Endothelial cell (in vitro differentiated cells): Measurements from ENCODE around the gene CYTH3. TPM values are rescaled to one million over a fixed set of nuclear protein-coding genes. Genes with fewer than 3 reads are reported as not detected.
A peak's percentile ranks its signal among the peaks of the same experiment; 100 is the strongest.
"Not testable (repeated sequence)": the region's sequence is repeated elsewhere in the genome, so short reads cannot be mapped to it uniquely, and the experiment has no call there.

Experiments
- DNase-seq: peaks from one replicate; pipeline ENCODE4 v3.0.0; 2021; ENCODE audit warnings: low spot score
- H3K27ac Mint-ChIP-seq: one replicate; pipeline ENCODE4 v1.8.0; 2021; ENCODE audit warnings: mixed read lengths, inconsistent platforms; ENCODE audit not compliant: unreplicated experiment
- H3K27me3 Mint-ChIP-seq: one replicate; pipeline ENCODE4 v1.8.0; 2021; ENCODE audit warnings: mild to moderate bottlenecking, moderate library complexity, mixed read lengths, inconsistent platforms; ENCODE audit not compliant: unreplicated experiment
- H3K36me3 Mint-ChIP-seq: one replicate; pipeline ENCODE4 v1.8.0; 2021; ENCODE audit warnings: mild to moderate bottlenecking, low read depth, mixed read lengths, inconsistent platforms; ENCODE audit not compliant: unreplicated experiment
- H3K4me1 Mint-ChIP-seq: one replicate; pipeline ENCODE4 v1.8.0; 2021; ENCODE audit warnings: mild to moderate bottlenecking, mixed read lengths, inconsistent platforms; ENCODE audit not compliant: unreplicated experiment
- H3K4me3 Mint-ChIP-seq: one replicate; pipeline ENCODE4 v1.8.0; 2021; ENCODE audit warnings: mild to moderate bottlenecking, mixed read lengths, inconsistent platforms; ENCODE audit not compliant: unreplicated experiment
- H3K9me3 Mint-ChIP-seq: one replicate; pipeline ENCODE4 v1.8.0; 2021; ENCODE audit warnings: mixed read lengths, inconsistent platforms; ENCODE audit not compliant: unreplicated experiment
- CTCF ChIP-seq: fragments of 200-600 bp; sonication (generic); IDR thresholded peaks from one replicate; pipeline ENCODE4 v1.5.0; 2021; ENCODE audit warnings: antibody characterized with exemption; ENCODE audit not compliant: unreplicated experiment
- total RNA-seq: library from RNA; stranded (reverse); fragmentation: NEBNext Ultra II Directional; extraction: Animal tissue kit (Norgen Biotek cat#: 25700); gene quantifications from one replicate; pipeline ENCODE4 v1.2.1, GENCODE V29; 2021; ENCODE audit not compliant: unreplicated experiment

CYTH3 gene
- total RNA-seq, 1 donor from 2014 or later = 24.3 TPM

GRCh38 chr7:6290319-6290741, 17.9 kb upstream of the CYTH3 start:
- H3K27ac Mint-ChIP-seq = no peak overlapping the region
- H3K9me3 Mint-ChIP-seq = no peaks in the 10 kb centered on the region
- no peaks in the 10 kb centered on the region for H3K4me1 Mint-ChIP-seq
- DNase-seq = no peak
- H3K27me3 Mint-ChIP-seq = peaks cover 2% of the 10 kb centered on the region
- H3K36me3 Mint-ChIP-seq = no peaks in the 10 kb centered on the region
- no peak overlapping the region for H3K4me3 Mint-ChIP-seq
- no peak for TF ChIP-seq CTCF

GRCh38 chr7:6288270-6288860, 15.9 kb upstream of the CYTH3 start:
- DNase-seq = no peak
- H3K36me3 Mint-ChIP-seq = peaks cover 4% of the 10 kb centered on the region
- H3K27ac Mint-ChIP-seq = no peak overlapping the region
- H3K9me3 Mint-ChIP-seq = no peaks in the 10 kb centered on the region
- H3K27me3 Mint-ChIP-seq = peaks cover 1% of the 10 kb centered on the region
- H3K4me1 Mint-ChIP-seq = peaks cover 2% of the 10 kb centered on the region
- no peak for TF ChIP-seq CTCF
- H3K4me3 Mint-ChIP-seq = no peak overlapping the region

- Mint-ChIP-seq H3K4me3 (no peak overlapping the region), H3K36me3 (peaks cover 4% of the 10 kb centered on the region), H3K9me3 (no peaks in the 10 kb centered on the region), H3K4me1 (peaks cover 2% of the 10 kb centered on the region), H3K27ac (no peak overlapping the region), H3K27me3 (peaks cover 1% of the 10 kb centered on the region)
- TF ChIP-seq CTCF = no peak
- no peak for DNase-seq
Observed at GRCh38 chr7:6286486-6286885, 14.1 kb upstream of the CYTH3 start.

GRCh38 chr7:6284461-6285360, 12.3 kb upstream of the CYTH3 start:
- Mint-ChIP-seq H3K36me3 (peaks cover 4% of the 10 kb centered on the region), H3K27ac (no peak overlapping the region), H3K4me1 (peaks cover 2% of the 10 kb centered on the region), H3K9me3 (no peaks in the 10 kb centered on the region), H3K27me3 (peaks cover 1% of the 10 kb centered on the region), H3K4me3 (peak overlapping the region; percentile 47)
- TF ChIP-seq CTCF = no peak
- no peak for DNase-seq

- Mint-ChIP-seq H3K27me3 (peaks cover 1% of the 10 kb centered on the region), H3K4me1 (peaks cover 2% of the 10 kb centered on the region), H3K9me3 (no peaks in the 10 kb centered on the region), H3K4me3 (no peak overlapping the region), H3K27ac (no peak overlapping the region), H3K36me3 (peaks cover 4% of the 10 kb centered on the region)
- no peak for DNase-seq
- TF ChIP-seq CTCF = no peak
Observed at GRCh38 chr7:6284055-6284400, 11.6 kb upstream of the CYTH3 start.

GRCh38 chr7:6283391-6284054, 11.1 kb upstream of the CYTH3 start:
- H3K27ac Mint-ChIP-seq, H3K4me3 Mint-ChIP-seq, H3K36me3 Mint-ChIP-seq, DNase-seq, H3K9me3 Mint-ChIP-seq, H3K27me3 Mint-ChIP-seq, H3K4me1 Mint-ChIP-seq: not testable (repeated sequence)
